Measurements from ENCODE around the gene KIRREL2. TPM values are rescaled to one million over a fixed set of nuclear protein-coding genes. Genes with fewer than 3 reads are reported as not detected.
A peak's percentile ranks its signal among the peaks of the same experiment; 100 is the strongest.

KIRREL2 gene
- total and polyA plus RNA-seq, 9 of the 15 experiments (the other 6 are each of a cell fraction or from before 2014, with no cell fraction given), result 0.01 to 0.12 (median 0.09) TPM; not detected in 4

- TF ChIP-seq CEBPG (CRISPR knock-in tag; IDR thresholded peaks at IDR 0.05) (peak; percentile 91), CEBPG (tag; conservative IDR thresholded peaks at IDR 0.05 in 1 of 2, IDR thresholded peaks at IDR 0.05 in 1 of 2) (peak; percentile 95 to 97; a peak in 3 of 4 replicates), RB1 (IDR thresholded peaks at IDR 0.05; ENCODE audit: low read depth) (peak; percentile 14; the same call in 1 of the 2 replicates), E2F8 (IDR thresholded peaks at IDR 0.05; ENCODE audit: low read depth, partially characterized antibody) (peak; percentile 47), GABPB1 (CRISPR knock-in tag; IDR thresholded peaks at IDR 0.05) (peak; percentile 52), E2F6 (IDR thresholded peaks at IDR 0.05; ENCODE audit: borderline replicate concordance in 1 of 2, extremely low read depth in 1 of 2, insufficient read depth in 1 of 2, insufficient read length in 1 of 2, low read depth in 1 of 2, low read length in 1 of 2, poor library complexity in 1 of 2, severe bottlenecking in 1 of 2) (peak in 1 of 2 experiments; percentile 56), ZEB2 (IDR thresholded peaks at IDR 0.05) (peak; percentile 86), TOE1 (IDR thresholded peaks at IDR 0.05; ENCODE audit: borderline replicate concordance) (peak; percentile 84), TOE1 (CRISPR knock-in tag; IDR thresholded peaks at IDR 0.05; ENCODE audit: borderline replicate concordance, low read depth) (no peak), ZNF780A (CRISPR knock-in tag; IDR thresholded peaks at IDR 0.05) (no peak), CEBPB (tag; IDR thresholded peaks at IDR 0.05) (peak; percentile 97), XRCC4 (IDR thresholded peaks at IDR 0.05; ENCODE audit: extremely low read depth, insufficient read depth, insufficient read length) (no peak), POLR2AphosphoS5 (IDR thresholded peaks at IDR 0.05; ENCODE audit: control insufficient read depth, insufficient read depth, low read depth, low read length) (no peak), NR2C1 (IDR thresholded peaks at IDR 0.05) (peak; percentile 63), NR2C1 (tag; IDR thresholded peaks at IDR 0.05) (peak; percentile 52; the same call in 1 of the 2 replicates), NR2C2 (CRISPR knock-in tag; IDR thresholded peaks at IDR 0.05) (no peak), NR2C2 (tag; IDR thresholded peaks at IDR 0.05) (peak; percentile 72), SMARCB1 (IDR thresholded peaks at IDR 0.05; ENCODE audit: insufficient read length, low read depth) (no peak), HEY1 (CRISPR knock-in tag; IDR thresholded peaks at IDR 0.05; ENCODE audit: borderline replicate concordance) (no peak), SMARCA4 (IDR thresholded peaks at IDR 0.05) (peak; percentile 75)
- TF ChIP-seq, protein P1, sequence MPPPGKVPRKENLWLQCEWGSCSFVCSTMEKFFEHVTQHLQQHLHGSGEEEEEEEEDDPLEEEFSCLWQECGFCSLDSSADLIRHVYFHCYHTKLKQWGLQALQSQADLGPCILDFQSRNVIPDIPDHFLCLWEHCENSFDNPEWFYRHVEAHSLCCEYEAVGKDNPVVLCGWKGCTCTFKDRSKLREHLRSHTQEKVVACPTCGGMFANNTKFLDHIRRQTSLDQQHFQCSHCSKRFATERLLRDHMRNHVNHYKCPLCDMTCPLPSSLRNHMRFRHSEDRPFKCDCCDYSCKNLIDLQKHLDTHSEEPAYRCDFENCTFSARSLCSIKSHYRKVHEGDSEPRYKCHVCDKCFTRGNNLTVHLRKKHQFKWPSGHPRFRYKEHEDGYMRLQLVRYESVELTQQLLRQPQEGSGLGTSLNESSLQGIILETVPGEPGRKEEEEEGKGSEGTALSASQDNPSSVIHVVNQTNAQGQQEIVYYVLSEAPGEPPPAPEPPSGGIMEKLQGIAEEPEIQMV (tag; conservative IDR thresholded peaks at IDR 0.05; ENCODE audit: low read depth), result peak; percentile 34; the same call in 1 of the 2 replicates
- TF ChIP-seq, protein P2, sequence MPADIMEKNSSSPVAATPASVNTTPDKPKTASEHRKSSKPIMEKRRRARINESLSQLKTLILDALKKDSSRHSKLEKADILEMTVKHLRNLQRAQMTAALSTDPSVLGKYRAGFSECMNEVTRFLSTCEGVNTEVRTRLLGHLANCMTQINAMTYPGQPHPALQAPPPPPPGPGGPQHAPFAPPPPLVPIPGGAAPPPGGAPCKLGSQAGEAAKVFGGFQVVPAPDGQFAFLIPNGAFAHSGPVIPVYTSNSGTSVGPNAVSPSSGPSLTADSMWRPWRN (IDR thresholded peaks at IDR 0.05; ENCODE audit: low read depth), result no peak
Observed at GRCh38 chr19:35845215-35846037, 11.3 kb upstream of the KIRREL2 start (continued).
